IPS-18a (cell line): ENCODE results near the gene KCNQ1.

Experiments used
- H3K27ac ChIP-seq: one replicate; pipeline ENCODE4 v1.5.1; 2013; ENCODE audit warnings: low read length
- H3K27me3 ChIP-seq: one replicate; pipeline ENCODE4 v1.6.1; 2013; ENCODE audit warnings: mild to moderate bottlenecking, low read length; ENCODE audit not compliant: control insufficient read depth, insufficient read depth
- H3K36me3 ChIP-seq: one replicate; pipeline ENCODE4 v1.6.1; 2013; ENCODE audit warnings: low read depth, low read length; ENCODE audit not compliant: control insufficient read depth
- H3K4me1 ChIP-seq: one replicate; pipeline ENCODE4 v1.6.1; 2013; ENCODE audit warnings: low read depth, low read length; ENCODE audit not compliant: control insufficient read depth
- H3K4me3 ChIP-seq: one replicate; pipeline ENCODE4 v1.5.1; 2013; ENCODE audit warnings: low read length
- H3K9ac ChIP-seq: one replicate; pipeline ENCODE4 v1.6.1; 2013; ENCODE audit warnings: mild to moderate bottlenecking, low read length, moderate library complexity
- H3K9me3 ChIP-seq: one replicate; pipeline ENCODE4 v1.6.1; 2013; ENCODE audit warnings: low read depth, low read length; ENCODE audit not compliant: control insufficient read depth

KCNQ1 gene

DNA sequence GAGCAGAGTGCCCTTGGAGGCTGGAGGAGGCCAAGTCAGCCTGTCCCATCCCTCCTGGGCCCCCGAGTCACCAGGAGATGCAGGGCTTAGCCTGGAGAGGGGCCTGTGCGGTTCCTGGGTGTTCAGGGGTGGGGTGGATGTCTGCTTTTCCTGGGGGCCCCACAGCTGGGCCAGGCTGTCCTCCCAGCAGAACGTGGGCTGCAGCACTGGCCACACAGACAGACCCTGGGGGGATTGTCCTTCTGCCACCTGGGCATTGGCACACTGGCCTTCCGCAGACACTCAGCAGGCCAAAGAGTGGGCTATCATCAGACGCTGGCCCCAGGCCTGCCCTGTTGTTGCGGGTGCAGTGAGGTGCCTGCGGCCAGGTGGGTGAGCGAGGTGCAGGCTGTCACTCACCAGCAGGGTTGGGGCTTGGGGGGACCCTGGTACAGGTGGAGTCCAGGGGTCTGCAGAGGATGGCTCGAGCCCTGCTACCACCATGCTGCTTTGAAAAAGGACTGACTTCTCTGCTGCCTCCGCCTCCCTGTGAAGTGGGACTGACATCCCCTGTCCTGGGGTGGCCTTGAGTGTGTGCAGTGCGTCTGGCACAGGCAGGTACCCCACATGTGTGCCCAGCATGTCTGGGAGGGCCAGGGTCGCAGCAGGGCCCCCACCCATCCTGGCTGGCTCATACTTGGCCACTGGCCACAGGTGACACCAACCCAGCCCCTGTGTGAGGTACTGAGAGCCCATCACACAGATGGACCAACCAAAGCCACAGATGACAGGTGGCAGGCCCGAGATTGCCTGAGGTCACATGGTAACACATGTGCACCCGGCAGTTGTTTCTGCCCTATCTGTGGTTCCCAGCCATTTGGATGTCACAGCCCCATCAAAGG, 294.0 kb downstream of the KCNQ1 start:
- H3K4me3 ChIP-seq = no peak overlapping the region
- H3K9ac ChIP-seq = no peak overlapping the region
- no peaks in the 10 kb centered on the region for H3K36me3 ChIP-seq
- H3K27ac ChIP-seq = no peak overlapping the region
- no peaks in the 10 kb centered on the region for H3K9me3 ChIP-seq
- no peaks in the 10 kb centered on the region for H3K4me1 ChIP-seq
- H3K27me3 ChIP-seq = peaks cover 44% of the 10 kb centered on the region

DNA sequence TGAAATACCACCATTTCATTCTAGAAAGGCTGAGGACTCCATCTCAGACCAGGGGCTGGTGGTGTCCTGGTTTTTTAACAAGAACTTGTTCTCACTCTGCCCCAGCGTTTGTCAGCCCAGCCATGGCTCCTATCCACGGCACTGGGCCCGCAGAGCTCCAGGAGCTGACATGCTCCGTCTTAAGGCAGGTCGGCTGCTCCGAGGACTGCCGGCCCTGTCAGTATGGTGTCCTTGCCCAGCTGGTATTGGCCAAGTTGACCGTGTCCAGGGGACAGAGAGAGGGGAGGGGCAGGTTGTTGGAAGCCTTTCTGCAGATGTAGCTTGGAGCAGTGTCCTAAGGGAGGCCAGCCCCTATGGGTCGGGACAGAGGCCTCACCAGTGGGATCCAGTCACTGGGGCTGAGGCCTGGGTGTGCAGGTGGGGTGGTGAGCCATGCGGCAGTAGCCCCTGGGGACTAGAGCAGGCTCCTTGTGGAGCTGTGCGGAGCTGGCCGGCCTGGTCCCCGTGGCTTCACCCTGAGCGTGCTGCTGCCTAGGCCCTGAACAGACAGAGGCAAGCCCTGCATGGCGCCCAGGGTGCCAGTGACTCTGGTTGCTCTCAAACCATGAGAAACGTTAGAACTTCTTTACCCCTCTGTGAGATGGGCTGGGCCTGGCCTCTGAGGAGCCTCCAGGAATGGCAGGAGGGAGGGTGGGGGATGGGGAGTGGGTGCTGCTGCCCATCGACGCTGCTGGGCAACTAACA, 294.9 kb downstream of the KCNQ1 start:
- Histone ChIP-seq H3K9me3 (no peaks in the 10 kb centered on the region), H3K36me3 (no peaks in the 10 kb centered on the region), H3K4me1 (no peaks in the 10 kb centered on the region), H3K9ac (no peak overlapping the region), H3K27me3 (peaks cover 39% of the 10 kb centered on the region), H3K4me3 (no peak overlapping the region), H3K27ac (no peak overlapping the region)

DNA sequence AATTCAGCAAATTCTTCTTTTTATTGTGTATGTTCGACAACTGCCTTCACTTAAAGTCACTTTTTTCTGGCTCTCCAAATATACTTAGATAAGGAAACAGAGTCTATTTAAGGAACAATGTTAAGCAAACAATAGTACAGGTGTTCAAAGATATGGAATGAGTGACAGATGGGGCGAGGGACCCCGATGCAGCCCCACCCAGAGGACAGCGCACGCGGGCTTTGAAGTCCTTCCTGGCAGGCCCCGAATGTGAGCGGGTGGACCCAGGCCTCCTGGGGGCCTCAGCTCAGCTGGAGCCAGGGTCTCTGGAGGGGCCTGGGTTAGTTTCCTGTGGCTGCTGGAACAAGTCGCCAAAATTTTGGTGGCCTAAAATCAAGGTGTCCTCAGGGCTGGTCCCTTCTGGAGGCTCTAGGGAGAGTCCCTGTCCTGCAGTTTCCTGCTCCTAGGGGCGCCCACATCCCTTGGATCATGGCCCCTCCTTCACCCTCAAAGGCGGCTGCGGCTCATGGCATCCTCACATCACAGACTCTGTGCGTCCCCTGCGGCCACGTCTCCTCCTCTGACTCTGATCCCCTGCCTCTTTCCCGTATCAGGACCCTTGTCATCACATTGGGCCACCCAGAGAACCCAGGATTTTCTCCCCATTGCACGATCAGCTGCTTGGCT, 295.6 kb downstream of the KCNQ1 start:
- Histone ChIP-seq H3K4me3 (no peak overlapping the region), H3K27me3 (peaks cover 40% of the 10 kb centered on the region), H3K36me3 (no peaks in the 10 kb centered on the region), H3K27ac (no peak overlapping the region), H3K4me1 (no peaks in the 10 kb centered on the region), H3K9me3 (no peaks in the 10 kb centered on the region), H3K9ac (no peak overlapping the region)

DNA sequence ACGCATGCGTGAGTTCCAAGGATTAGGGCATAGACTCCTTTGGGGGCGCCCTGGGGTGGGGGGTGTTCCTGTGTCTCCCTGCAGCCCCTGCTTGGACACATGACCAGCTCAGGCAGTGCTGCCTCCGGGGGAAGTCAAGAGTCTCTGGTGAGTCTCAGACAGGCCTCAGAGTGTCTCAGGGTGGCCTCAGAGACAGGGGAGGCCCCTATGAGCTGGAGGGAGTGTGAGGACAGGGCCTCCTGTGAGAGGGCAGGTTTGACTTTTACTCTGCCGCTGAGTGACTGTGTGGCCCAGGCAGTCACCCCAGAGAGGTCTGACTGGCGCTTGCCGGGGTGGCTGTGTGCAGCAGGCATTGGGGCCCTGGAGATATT, 296.2 kb downstream of the KCNQ1 start:
- no peak overlapping the region for H3K4me3 ChIP-seq
- no peak overlapping the region for H3K27ac ChIP-seq
- no peaks in the 10 kb centered on the region for H3K9me3 ChIP-seq
- H3K4me1 ChIP-seq = no peaks in the 10 kb centered on the region
- H3K36me3 ChIP-seq = no peaks in the 10 kb centered on the region
- peaks cover 36% of the 10 kb centered on the region for H3K27me3 ChIP-seq
- no peak overlapping the region for H3K9ac ChIP-seq

DNA sequence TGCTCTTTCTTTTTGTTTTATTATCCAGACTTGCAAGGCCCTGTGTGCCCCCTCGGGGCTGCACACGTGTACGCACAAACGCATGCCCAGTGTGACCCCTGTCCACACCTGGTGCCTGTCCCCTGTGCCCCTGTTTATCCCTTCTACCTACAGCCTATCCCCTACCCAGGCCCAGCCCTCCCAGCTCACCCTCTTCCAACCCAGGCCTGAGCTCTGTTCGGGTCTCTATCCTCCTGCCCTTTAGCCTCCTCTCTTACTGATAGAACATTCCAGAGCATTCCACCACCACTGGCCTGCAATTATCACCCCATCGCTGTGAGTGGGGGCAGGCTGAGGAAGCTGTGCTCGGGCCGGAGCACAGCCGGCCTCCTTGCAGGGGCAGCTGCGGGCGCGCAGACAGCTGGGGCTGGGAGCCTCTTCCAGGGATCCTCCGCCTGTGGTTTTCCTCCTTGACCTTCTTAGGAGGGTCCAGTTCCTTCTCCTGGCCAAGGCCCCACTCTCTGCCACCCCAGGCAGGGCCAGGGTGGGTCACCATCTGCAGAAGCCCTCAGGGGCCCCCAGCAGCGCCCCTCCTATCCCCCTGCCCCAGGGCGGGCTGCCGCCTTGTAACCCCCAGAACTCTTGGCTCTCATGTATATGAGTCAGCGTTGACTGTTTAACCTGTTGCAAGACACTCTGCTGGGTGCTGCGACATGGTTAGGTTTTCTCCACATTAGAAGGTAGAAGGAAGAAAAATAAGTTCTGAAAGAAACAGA, 296.7 kb downstream of the KCNQ1 start:
- no peak overlapping the region for H3K27ac ChIP-seq
- H3K9me3 ChIP-seq = no peaks in the 10 kb centered on the region
- H3K27me3 ChIP-seq = peaks cover 38% of the 10 kb centered on the region
- no peaks in the 10 kb centered on the region for H3K36me3 ChIP-seq
- H3K4me1 ChIP-seq = no peaks in the 10 kb centered on the region
- no peak overlapping the region for H3K4me3 ChIP-seq
- H3K9ac ChIP-seq = no peak overlapping the region

DNA sequence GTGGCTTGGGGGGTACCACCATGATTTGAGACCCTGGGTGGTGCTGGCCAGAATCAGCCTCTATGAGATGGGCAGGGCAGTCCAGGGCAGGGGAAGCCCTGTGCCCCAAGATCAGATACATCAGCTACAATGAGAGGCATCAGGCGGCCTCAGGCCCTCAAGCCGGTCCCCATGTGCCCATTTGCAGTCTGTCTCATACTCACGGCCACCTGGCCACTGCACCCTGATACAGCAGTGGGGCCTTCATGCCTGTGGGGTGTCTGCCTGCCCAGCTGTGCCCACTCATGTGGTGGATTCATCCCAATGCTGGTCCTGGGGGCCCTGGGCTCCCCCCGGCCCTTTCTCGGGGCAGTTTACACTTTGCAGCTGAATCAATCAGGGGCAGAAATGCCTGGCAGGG, 297.4 kb downstream of the KCNQ1 start:
- no peak overlapping the region for H3K9ac ChIP-seq
- no peaks in the 10 kb centered on the region for H3K36me3 ChIP-seq
- no peaks in the 10 kb centered on the region for H3K9me3 ChIP-seq
- peaks cover 44% of the 10 kb centered on the region for H3K27me3 ChIP-seq
- no peaks in the 10 kb centered on the region for H3K4me1 ChIP-seq
- no peak overlapping the region for H3K27ac ChIP-seq
- no peak overlapping the region for H3K4me3 ChIP-seq

DNA sequence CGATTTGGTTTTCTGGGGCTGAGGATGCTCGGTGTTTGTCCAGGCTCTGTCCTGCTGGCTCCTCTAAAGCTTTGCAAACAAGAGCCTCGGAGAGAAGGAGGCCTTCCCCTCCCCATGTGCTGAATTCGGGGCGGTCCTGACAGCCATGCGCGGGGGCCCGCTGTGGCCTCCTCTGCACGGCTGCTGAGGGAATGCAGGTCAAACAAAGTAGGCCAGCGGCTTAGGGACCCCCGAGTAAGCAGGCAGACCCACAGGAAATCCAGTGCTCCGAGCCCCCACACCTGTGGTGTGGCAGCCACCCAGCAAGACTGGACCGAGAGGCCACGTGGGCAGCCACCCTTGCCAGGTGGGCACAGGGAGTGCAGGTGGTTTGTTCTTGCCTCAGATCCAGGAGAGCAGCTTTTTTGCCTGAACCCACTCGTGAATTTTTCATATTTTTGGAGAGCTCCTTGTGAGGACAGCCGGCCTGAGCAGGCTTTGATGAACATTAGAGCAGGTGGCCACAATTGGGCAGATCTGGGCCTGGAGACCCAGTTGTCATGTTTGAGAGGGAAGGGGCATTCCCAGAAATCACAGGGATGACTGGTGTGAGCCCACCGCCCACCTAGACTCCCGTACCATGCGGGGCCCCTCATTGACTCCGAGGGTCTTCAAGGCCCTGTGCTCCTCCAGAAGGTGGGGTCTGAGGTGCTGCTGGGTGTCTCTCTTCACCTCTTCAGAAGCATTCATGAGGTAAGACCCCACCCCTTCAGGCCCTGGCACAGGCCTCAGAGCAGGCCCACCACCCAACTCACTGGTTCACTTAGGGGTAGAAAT, 298.0 kb downstream of the KCNQ1 start:
- Histone ChIP-seq H3K36me3 (no peaks in the 10 kb centered on the region), H3K27me3 (peaks cover 50% of the 10 kb centered on the region), H3K27ac (no peak overlapping the region), H3K4me1 (no peaks in the 10 kb centered on the region), H3K9me3 (no peaks in the 10 kb centered on the region), H3K4me3 (no peak overlapping the region), H3K9ac (no peak overlapping the region)

DNA sequence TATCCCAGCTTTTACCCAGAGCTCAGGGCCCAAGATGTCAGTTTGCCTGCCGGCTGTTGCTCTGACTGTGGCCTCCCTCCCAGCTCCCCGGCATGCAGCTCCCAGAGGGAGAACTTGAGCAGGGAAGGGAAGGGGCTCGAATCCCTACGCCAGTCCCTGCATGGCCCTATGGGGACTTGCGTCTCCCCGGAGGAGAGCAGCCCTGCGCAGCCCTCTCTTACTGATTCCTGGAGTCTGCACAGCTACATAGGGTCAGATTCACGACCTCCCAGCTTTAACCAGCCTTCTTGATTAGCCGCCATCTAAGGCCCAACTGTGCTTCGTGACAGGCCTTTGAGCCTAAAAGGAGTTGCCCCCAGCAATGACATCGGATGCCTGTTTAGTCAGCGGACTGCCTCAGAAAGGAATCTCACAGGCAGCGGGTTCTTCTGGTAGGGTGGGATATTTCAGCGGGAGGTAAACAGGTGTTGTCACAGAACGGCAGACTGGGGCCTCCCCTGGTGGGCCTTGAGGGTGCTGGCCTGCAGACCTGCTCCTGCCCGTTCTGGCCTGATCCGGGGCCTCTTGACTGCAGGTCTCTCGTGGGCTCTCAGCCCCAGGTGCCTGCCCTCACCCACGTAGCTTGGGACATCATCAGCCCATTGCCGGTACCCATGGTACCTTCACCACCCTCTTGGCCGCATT, 298.8 kb downstream of the KCNQ1 start:
- Histone ChIP-seq H3K27me3 (peaks cover 52% of the 10 kb centered on the region), H3K36me3 (no peaks in the 10 kb centered on the region), H3K4me3 (no peak overlapping the region), H3K4me1 (no peaks in the 10 kb centered on the region), H3K9ac (no peak overlapping the region), H3K27ac (no peak overlapping the region), H3K9me3 (no peaks in the 10 kb centered on the region)

DNA sequence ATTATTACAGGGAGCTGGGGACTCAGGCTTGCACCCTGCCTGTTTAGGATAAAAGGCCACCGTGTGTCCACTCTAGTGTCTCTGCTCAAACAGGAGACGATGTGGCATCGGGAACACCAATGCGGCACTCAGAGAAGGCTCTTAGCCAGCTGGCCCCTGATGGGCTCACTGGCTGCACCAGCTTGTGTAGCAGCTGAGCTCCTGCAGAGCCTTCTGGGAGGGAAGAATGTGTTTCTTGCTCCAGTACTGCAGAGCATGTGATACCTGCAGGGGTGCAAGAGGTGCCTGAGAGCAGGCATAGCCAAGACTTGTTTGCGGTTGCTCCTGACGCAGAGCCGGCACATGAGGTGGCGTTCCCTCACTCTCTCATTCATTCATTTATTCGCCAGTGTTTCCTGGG, 299.4 kb downstream of the KCNQ1 start:
- Histone ChIP-seq H3K27me3 (peaks cover 52% of the 10 kb centered on the region), H3K4me1 (no peaks in the 10 kb centered on the region), H3K9me3 (no peaks in the 10 kb centered on the region), H3K27ac (no peak overlapping the region), H3K4me3 (no peak overlapping the region), H3K36me3 (no peaks in the 10 kb centered on the region), H3K9ac (no peak overlapping the region)

DNA sequence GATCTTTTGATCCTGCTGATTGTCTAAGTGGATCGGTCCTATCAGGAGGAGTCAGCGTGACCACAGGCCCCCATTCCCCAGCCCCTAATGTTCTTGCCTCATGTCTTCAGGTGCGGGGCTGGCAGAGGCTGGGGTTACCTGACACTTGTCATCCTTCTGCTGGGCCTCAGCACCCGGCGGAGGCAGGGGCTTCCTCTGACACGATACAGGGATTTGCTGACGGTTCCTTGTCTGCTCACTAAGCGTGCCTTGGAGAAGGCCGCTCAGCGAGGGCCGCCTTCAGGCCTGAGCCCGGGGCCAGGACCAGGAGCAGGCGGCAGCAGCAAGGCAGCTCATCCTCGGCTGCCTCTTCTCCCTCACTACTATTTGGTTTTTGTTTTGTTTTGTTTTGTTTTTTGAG, 300.7 kb downstream of the KCNQ1 start:
- no peaks in the 10 kb centered on the region for H3K4me1 ChIP-seq
- no peak overlapping the region for H3K9ac ChIP-seq
- no peaks in the 10 kb centered on the region for H3K9me3 ChIP-seq
- no peak overlapping the region for H3K4me3 ChIP-seq
- no peaks in the 10 kb centered on the region for H3K36me3 ChIP-seq
- peaks cover 59% of the 10 kb centered on the region for H3K27me3 ChIP-seq
- H3K27ac ChIP-seq = no peak overlapping the region
